Measurements from ENCODE around the gene MATN1.

Gene MATN1

GRCh38 chr1:30728340-30728739, 5.0 kb upstream of the MATN1 start:
- TF ChIP-seq ZFX (IDR thresholded peaks at IDR 0.05; ENCODE audit: borderline replicate concordance) = no peak
- no peak for TF ChIP-seq CTCF (IDR thresholded peaks at IDR 0.05)
- no peak overlapping the region for H3K27ac ChIP-seq

- TF ChIP-seq ZFX (IDR thresholded peaks at IDR 0.05; ENCODE audit: borderline replicate concordance) (no peak), CTCF (IDR thresholded peaks at IDR 0.05) (no peak)
- no peak overlapping the region for H3K27ac ChIP-seq
These were observed 4.4 kb upstream of the MATN1 start for GRCh38 chr1:30727824-30728223.

DNA sequence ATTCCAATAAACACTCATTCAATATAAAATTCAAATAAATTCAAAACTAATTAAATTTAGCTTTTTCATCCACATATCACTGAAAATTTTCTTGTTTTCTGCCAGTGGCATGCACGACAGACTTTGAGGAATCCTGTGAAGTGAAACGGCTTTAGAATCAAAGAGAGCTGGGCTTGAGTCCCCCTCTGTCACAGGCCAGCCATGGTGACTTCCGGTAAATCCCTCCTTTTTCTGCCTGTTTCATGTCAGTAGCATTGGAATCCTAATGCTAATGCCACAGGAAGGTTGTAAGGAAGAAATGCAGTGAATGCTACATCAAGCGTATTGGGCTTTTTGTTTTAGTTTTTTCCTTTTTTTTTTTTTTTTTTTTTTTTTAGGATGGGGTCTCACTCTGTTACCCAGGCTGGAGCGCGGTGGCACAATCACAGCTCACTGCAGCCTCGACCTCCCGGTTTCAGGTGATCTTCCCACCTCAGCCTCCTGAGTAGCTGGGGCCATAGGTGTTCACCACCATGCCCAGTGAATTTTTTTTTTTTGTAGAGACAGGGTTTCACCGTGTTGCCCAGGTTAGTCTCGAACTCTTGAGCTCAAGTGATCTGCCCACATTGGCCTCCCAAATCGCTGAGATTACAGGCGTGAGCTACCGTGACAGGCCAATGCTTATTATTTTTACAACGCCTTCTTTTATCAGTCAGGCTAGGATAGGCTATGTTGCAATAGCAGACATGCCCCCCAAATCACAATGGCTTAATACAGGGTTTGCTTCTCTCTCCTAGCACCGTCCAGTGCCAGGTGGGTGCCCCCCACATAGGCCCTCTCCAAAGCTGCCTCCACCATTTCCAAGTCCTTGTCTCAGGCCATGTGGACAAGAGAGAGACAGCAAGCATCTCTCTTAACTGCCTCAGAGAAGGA, 3.6 kb upstream of the MATN1 start:
- no peak for TF ChIP-seq ZFX (IDR thresholded peaks at IDR 0.05; ENCODE audit: borderline replicate concordance)
- no peak for TF ChIP-seq CTCF (IDR thresholded peaks at IDR 0.05)
- no peak overlapping the region for H3K27ac ChIP-seq

- TF ChIP-seq ZFX (IDR thresholded peaks at IDR 0.05; ENCODE audit: borderline replicate concordance) (no peak), CTCF (IDR thresholded peaks at IDR 0.05) (no peak)
- H3K27ac ChIP-seq = no peak overlapping the region
These were observed 2.9 kb upstream of the MATN1 start for GRCh38 chr1:30726236-30726635.

GRCh38 chr1:30725450-30726095, 2.2 kb upstream of the MATN1 start:
- no peak overlapping the region for H3K27ac ChIP-seq
- TF ChIP-seq ZFX (IDR thresholded peaks at IDR 0.05; ENCODE audit: borderline replicate concordance) (no peak), CTCF (IDR thresholded peaks at IDR 0.05) (no peak)

GRCh38 chr1:30724655-30725421, 1.5 kb upstream of the MATN1 start:
- TF ChIP-seq CTCF (IDR thresholded peaks at IDR 0.05) (no peak), ZFX (IDR thresholded peaks at IDR 0.05; ENCODE audit: borderline replicate concordance) (no peak)
- H3K27ac ChIP-seq = no peak overlapping the region

All from 22Rv1 (cell line).